HepG2 (cell line): ENCODE results near the gene PAXX. TPM values are rescaled to one million over a fixed set of nuclear protein-coding genes. Genes with fewer than 3 reads are reported as not detected.
A peak's percentile ranks its signal among the peaks of the same experiment; 100 is the strongest.

ENCODE experiments used
- CBX5 ChIP-seq: sonication (generic); formaldehyde crosslinking; IDR thresholded peaks from 2 replicates; pipeline ENCODE4 v1.4.0; 2020; ENCODE audit warnings: missing genetic modification reagents, borderline replicate concordance
- GTF2F1 ChIP-seq: fragments of 150-350 bp; IDR thresholded peaks from 2 replicates; pipeline ENCODE4 v1.6.1; 2014; ENCODE audit warnings: low read length
- GTF3A ChIP-seq: sonication (generic); formaldehyde crosslinking; conservative IDR thresholded peaks from 2 replicates; pipeline ENCODE4 v1.4.0; 2020; ENCODE audit warnings: mild to moderate bottlenecking, missing genetic modification reagents
- HDAC2 ChIP-seq: sonication (generic); formaldehyde crosslinking; IDR thresholded peaks from 2 replicates; pipeline ENCODE4 v1.4.0; 2020; ENCODE audit warnings: missing genetic modification reagents
- HNRNPLL ChIP-seq: fragments of 200-400 bp; formaldehyde crosslinking; IDR thresholded peaks from 2 replicates; pipeline ENCODE4 v1.6.1; 2017; ENCODE audit warnings: mild to moderate bottlenecking, low read depth, low read length; ENCODE audit not compliant: poor library complexity, severe bottlenecking
- KLF16 ChIP-seq, 2 experiments: sonication (generic) in 1 of 2; formaldehyde crosslinking in 1 of 2; IDR thresholded peaks; 2 replicates each; pipeline versions ENCODE4 v1.6.1 to v1.8.0; 2016 to 2023; ENCODE audit warnings: missing genetic modification reagents in 2 of 2, missing compliant biosample characterization in 1 of 2
- MED8 ChIP-seq: sonication (generic); formaldehyde crosslinking; IDR thresholded peaks from 2 replicates; pipeline ENCODE4 v1.8.1; 2023; ENCODE audit warnings: mild to moderate bottlenecking, missing genetic modification reagents; ENCODE audit not compliant: insufficient replicate concordance
- MEIS1 ChIP-seq: sonication (generic); formaldehyde crosslinking; IDR thresholded peaks from 2 replicates; pipeline ENCODE4 v1.9.0; 2021; ENCODE audit warnings: mild to moderate bottlenecking, missing genetic modification reagents, moderate library complexity, borderline replicate concordance
- MEIS2 ChIP-seq: sonication (generic); formaldehyde crosslinking; IDR thresholded peaks from 2 replicates; pipeline ENCODE4 v1.9.0; 2021; ENCODE audit warnings: mild to moderate bottlenecking, missing genetic modification reagents
- MIXL1 ChIP-seq: IDR thresholded peaks from 2 replicates; pipeline ENCODE4 v1.6.1; 2016
- MTA1 ChIP-seq: sonication (generic); formaldehyde crosslinking; IDR thresholded peaks from 2 replicates; pipeline ENCODE4 v1.4.0; 2020; ENCODE audit warnings: missing genetic modification reagents, mild to moderate bottlenecking, borderline replicate concordance
- NR2C2 ChIP-seq: sonication (generic); formaldehyde crosslinking; IDR thresholded peaks from 2 replicates; pipeline ENCODE4 v1.4.0; 2020; ENCODE audit warnings: missing genetic modification reagents, mild to moderate bottlenecking, moderate library complexity, borderline replicate concordance
- PHF20 ChIP-seq: sonication (generic); formaldehyde crosslinking; IDR thresholded peaks from 2 replicates; pipeline ENCODE4 v1.5.0; 2020; ENCODE audit warnings: mild to moderate bottlenecking, missing genetic modification reagents
- RFXAP ChIP-seq: sonication (generic); formaldehyde crosslinking; IDR thresholded peaks from 2 replicates; pipeline ENCODE4 v1.4.0; 2020; ENCODE audit warnings: missing genetic modification reagents, borderline replicate concordance
- YEATS2 ChIP-seq: sonication (generic); formaldehyde crosslinking; IDR thresholded peaks from 2 replicates; pipeline ENCODE4 v1.4.0; 2020; ENCODE audit warnings: missing genetic modification reagents, borderline replicate concordance
- ZNF619 ChIP-seq: sonication (generic); formaldehyde crosslinking; IDR thresholded peaks from 2 replicates; pipeline ENCODE4 v1.4.0; 2020; ENCODE audit warnings: mild to moderate bottlenecking, missing genetic modification reagents
- polyA plus RNA-seq, 8 experiments: library from polyadenylated mRNA; depleted of rRNA in 3 of 8; stranded (reverse) in 7 of 8; unstranded in 1 of 8; fragments of >200 nt; fragmentation: Illumina TruSeq in 4 of 8; extraction: Trizol in 4 of 8; gene quantifications; 2 replicates each; pipeline versions ENCODE4 v1.2.1 to v1.2.3, GENCODE V29; 2011 to 2016; ENCODE audit warnings: low read depth in 4 of 8, missing spikeins in 1 of 8, mixed read lengths in 1 of 8; ENCODE audit not compliant: insufficient read depth in 1 of 8
- total RNA-seq, 5 experiments: library from RNA; depleted of rRNA; stranded (reverse); fragments of >200 nt; fragmentation: Illumina TruSeq; extraction: Trizol; gene quantifications; 2 replicates each; pipeline ENCODE4 v1.2.3, GENCODE V29; 2016; ENCODE audit warnings: low read depth in 1 of 5
- TF ChIP-seq, protein P1 (sequence below): sonication (generic); formaldehyde crosslinking; IDR thresholded peaks from 2 replicates; pipeline ENCODE4 v1.8.0; 2022; ENCODE audit warnings: mild to moderate bottlenecking, missing genetic modification reagents, borderline replicate concordance
- TF ChIP-seq, protein P2 (sequence below), 2 experiments: fragments of 450-650 bp in 1 of 2; sonication (generic) in 1 of 2; formaldehyde crosslinking; IDR thresholded peaks; 2 replicates each; pipeline versions ENCODE4 v1.5.0 to v1.8.0; 2020 to 2022; ENCODE audit warnings: mild to moderate bottlenecking in 1 of 2, missing genetic modification reagents in 1 of 2
- TF ChIP-seq, protein P3 (sequence below): IDR thresholded peaks from 2 replicates; pipeline ENCODE4 v1.4.0; 2020; ENCODE audit warnings: mild to moderate bottlenecking, missing genetic modification reagents
- TF ChIP-seq, protein P4 (sequence below): sonication (generic); formaldehyde crosslinking; IDR thresholded peaks from 2 replicates; pipeline ENCODE4 v1.4.0; 2020; ENCODE audit warnings: missing genetic modification reagents; ENCODE audit errors: not compliant biosample characterization

Gene PAXX
- total and polyA plus RNA-seq, 2 of the 13 experiments (the other 11 are each of a cell fraction or from before 2014, with no cell fraction given) = 14.0 to 31.9 TPM

DNA sequence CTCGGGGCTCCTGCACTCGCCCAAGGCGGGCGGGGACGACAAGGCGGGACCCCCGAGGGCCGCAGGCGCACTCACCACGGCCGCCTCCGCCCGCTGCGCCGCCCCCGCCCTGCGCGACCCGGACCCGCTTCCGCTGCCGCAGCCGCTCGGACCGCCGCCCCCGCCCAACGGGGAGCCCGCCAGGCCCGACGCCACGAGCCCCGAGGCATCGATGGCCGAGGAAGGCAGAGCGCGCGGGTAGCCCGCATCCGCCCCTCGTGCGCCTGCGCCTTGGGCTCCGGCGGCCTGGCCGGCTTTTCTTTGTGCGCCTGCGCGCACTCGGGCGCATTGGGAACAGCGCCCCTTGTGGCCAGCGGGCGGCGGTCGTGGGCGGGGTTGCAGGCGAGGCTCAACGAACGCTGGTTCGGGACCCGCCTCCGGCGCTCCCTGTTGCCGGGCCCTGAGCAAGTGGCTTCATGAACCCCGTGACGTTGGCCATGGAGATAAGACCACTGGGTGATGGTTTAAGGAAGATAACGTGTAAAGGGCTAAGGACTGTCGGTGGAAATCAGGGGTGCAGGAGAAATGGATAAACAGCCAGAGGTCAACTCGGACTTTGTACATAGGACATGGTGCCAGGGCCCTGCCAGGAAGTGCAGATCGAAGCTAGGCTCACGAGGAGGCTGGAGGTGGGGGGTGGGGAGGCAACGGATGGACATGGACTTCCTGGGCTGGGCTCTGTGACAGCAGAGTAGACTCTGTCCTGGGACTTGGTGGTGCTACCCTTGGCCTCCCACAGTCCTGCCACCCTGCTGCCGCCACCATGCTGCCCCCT is 47.5 kb upstream of the PAXX start, which contains the start of the genes C8G and FBXW5 (continued):
- TF ChIP-seq, protein P1, sequence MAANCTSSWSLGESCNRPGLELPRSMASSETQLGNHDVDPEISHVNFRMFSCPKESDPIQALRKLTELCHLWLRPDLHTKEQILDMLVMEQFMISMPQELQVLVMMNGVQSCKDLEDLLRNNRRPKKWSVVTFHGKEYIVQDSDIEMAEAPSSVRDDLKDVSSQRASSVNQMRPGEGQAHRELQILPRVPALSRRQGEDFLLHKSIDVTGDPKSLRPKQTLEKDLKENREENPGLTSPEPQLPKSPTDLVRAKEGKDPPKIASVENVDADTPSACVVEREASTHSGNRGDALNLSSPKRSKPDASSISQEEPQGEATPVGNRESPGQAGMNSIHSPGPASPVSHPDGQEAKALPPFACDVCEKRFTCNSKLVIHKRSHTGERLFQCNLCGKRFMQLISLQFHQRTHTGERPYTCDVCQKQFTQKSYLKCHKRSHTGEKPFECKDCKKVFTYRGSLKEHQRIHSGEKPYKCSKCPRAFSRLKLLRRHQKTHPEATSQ (CRISPR knock-in tag) = no peak
- TF ChIP-seq MTA1 (CRISPR knock-in tag) (peak; percentile 49; the same call in 1 of the 2 replicates), MED8 (CRISPR knock-in tag) (no peak), GTF3A (peak; percentile 98; the same call in 1 of the 2 replicates), HNRNPLL (peak; percentile 60), RFXAP (CRISPR knock-in tag) (peak; percentile 62; the same call in 1 of the 2 replicates), YEATS2 (CRISPR knock-in tag) (peak; percentile 67), NR2C2 (peak; percentile 90), GTF2F1 (no peak), ZNF619 (CRISPR knock-in tag) (no peak), MIXL1 (CRISPR knock-in tag) (0 out of 2 replicates have a peak, but pooled peaks have one; percentile 23), PHF20 (CRISPR knock-in tag) (peak; percentile 54; the same call in 1 of the 2 replicates), KLF16 (CRISPR knock-in tag; IDR thresholded peaks at IDR 0.05) (peak in 1 of 2 experiments; percentile 63; a peak in 1 of 4 replicates), MEIS2 (CRISPR knock-in tag) (no peak; the same call in 1 of the 2 replicates), CBX5 (0 out of 2 replicates have a peak, but pooled peaks have one; percentile 36), HDAC2 (CRISPR knock-in tag) (peak; percentile 30), MEIS1 (CRISPR knock-in tag) (no peak)
- TF ChIP-seq, protein P2, sequence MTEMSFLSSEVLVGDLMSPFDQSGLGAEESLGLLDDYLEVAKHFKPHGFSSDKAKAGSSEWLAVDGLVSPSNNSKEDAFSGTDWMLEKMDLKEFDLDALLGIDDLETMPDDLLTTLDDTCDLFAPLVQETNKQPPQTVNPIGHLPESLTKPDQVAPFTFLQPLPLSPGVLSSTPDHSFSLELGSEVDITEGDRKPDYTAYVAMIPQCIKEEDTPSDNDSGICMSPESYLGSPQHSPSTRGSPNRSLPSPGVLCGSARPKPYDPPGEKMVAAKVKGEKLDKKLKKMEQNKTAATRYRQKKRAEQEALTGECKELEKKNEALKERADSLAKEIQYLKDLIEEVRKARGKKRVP (CRISPR knock-in tag; IDR thresholded peaks at IDR 0.05) = no peak
- TF ChIP-seq, protein P3, sequence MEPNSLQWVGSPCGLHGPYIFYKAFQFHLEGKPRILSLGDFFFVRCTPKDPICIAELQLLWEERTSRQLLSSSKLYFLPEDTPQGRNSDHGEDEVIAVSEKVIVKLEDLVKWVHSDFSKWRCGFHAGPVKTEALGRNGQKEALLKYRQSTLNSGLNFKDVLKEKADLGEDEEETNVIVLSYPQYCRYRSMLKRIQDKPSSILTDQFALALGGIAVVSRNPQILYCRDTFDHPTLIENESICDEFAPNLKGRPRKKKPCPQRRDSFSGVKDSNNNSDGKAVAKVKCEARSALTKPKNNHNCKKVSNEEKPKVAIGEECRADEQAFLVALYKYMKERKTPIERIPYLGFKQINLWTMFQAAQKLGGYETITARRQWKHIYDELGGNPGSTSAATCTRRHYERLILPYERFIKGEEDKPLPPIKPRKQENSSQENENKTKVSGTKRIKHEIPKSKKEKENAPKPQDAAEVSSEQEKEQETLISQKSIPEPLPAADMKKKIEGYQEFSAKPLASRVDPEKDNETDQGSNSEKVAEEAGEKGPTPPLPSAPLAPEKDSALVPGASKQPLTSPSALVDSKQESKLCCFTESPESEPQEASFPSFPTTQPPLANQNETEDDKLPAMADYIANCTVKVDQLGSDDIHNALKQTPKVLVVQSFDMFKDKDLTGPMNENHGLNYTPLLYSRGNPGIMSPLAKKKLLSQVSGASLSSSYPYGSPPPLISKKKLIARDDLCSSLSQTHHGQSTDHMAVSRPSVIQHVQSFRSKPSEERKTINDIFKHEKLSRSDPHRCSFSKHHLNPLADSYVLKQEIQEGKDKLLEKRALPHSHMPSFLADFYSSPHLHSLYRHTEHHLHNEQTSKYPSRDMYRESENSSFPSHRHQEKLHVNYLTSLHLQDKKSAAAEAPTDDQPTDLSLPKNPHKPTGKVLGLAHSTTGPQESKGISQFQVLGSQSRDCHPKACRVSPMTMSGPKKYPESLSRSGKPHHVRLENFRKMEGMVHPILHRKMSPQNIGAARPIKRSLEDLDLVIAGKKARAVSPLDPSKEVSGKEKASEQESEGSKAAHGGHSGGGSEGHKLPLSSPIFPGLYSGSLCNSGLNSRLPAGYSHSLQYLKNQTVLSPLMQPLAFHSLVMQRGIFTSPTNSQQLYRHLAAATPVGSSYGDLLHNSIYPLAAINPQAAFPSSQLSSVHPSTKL (CRISPR knock-in tag) = peak; percentile 24; the same call in 1 of the 2 replicates
- TF ChIP-seq, protein P4, sequence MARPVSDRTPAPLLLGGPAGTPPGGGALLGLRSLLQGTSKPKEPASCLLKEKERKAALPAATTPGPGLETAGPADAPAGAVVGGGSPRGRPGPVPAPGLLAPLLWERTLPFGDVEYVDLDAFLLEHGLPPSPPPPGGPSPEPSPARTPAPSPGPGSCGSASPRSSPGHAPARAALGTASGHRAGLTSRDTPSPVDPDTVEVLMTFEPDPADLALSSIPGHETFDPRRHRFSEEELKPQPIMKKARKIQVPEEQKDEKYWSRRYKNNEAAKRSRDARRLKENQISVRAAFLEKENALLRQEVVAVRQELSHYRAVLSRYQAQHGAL (CRISPR knock-in tag) = peak; percentile 13
